Measurements from ENCODE around the gene DYNLRB1.
A peak's percentile ranks its signal among the peaks of the same experiment; 100 is the strongest.
"Not testable (repeated sequence)": the region's sequence is repeated elsewhere in the genome, so short reads cannot be mapped to it uniquely, and the experiment has no call there.

The DYNLRB1 gene

DNA sequence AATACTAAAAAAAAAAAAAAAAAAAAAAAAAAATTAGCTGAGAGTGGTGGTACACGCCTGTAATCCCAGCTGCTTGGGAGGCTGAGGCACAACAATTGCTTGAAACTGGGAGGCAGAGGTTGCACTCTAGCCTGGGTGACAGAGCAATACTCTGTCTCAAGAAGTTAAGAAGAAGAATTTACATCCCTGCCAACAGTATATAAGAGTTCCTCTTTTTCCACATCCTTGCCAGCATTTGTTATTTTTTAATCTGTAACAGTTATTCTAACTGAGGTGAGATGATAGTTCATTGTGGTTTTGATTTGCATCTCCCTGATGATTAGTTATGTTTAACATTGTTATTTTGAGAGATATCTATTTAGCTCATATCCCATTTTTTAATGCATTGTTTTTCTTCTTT lies 20.3 kb upstream of the DYNLRB1 start:
- Mint-ChIP-seq H3K27me3 (no peaks in the 10 kb centered on the region), H3K36me3 (ENCODE audit: low read depth) (peaks cover 88% of the 10 kb centered on the region), H3K4me1 (ENCODE audit: low read depth) (peaks cover 4% of the 10 kb centered on the region), H3K4me3 (no peak overlapping the region), H3K27ac (no peak overlapping the region), H3K9me3 (peaks cover 21% of the 10 kb centered on the region)
- no peak for DNase-seq

DNA sequence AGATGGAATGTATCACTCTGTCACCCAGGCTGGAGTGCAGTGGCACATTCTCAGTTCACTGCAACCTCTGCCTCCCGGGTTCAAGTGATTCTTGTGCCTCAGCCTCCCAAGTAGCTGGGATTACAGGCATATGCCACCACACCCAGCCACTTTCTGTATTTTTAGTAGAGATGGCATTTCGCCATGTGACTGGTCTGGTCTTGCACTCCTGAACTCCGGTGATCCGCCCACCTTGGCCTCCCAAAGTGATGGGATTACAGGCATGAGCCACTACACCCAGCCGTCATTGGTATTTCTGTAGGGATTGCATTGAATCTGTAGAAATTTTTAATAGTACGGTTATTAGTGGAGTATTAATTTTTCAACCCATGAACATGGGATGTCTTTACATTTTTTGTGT lies 18.6 kb upstream of the DYNLRB1 start:
- H3K9me3 Mint-ChIP-seq, result peaks cover 21% of the 10 kb centered on the region
- not testable (repeated sequence) for H3K4me3 Mint-ChIP-seq; DNase-seq; H3K27me3 Mint-ChIP-seq; H3K27ac Mint-ChIP-seq; H3K4me1 Mint-ChIP-seq (ENCODE audit: low read depth)
- H3K36me3 Mint-ChIP-seq (ENCODE audit: low read depth), result peaks cover 84% of the 10 kb centered on the region

DNA sequence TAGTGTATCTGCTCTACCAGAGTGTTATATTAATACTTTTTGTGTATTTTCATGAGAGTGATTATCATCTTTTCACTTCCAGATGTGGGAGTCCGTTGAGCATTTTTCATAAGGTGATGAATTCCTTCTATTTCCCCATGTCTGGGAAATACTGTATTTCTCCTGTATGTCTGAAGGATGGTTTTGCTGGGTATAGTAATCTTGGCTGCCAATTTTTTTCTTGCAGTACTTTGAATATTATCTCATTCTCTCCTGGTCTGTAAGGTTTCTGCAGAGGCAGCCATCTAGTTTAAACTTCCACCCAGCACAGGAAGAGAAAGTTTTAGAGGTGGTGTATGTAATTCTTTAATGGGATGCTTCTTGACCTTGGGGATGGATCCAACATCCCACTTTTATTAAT lies 15.4 kb upstream of the DYNLRB1 start:
- Mint-ChIP-seq H3K36me3 (ENCODE audit: low read depth) (peaks cover 86% of the 10 kb centered on the region), H3K9me3 (peaks cover 21% of the 10 kb centered on the region), H3K4me1 (ENCODE audit: low read depth) (peaks cover 1% of the 10 kb centered on the region), H3K27ac (no peak overlapping the region), H3K4me3 (no peak overlapping the region), H3K27me3 (no peaks in the 10 kb centered on the region)
- DNase-seq, result no peak

DNA sequence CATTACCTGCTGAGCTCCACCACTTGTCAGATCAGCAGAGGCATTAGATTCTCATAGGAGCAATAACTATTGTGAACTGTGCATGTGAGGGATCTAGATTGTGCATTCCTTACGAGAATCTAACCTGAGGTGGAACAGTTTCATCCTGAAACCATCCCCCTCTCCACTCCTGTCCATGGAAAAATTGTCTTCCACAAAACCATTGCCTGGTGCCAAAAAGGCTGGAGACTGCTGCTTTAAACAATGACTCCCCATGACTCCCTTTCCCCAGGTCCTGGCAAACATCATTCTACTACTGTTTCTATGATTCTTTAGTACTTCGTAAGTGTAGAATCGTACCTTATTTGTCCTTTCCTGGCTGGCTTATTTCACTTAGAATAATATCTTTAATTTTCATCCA lies 9.7 kb upstream of the DYNLRB1 start:
- no peaks in the 10 kb centered on the region for H3K9me3 Mint-ChIP-seq
- H3K4me1 Mint-ChIP-seq (ENCODE audit: low read depth), result no peaks in the 10 kb centered on the region
- H3K27me3 Mint-ChIP-seq, result no peaks in the 10 kb centered on the region
- H3K36me3 Mint-ChIP-seq (ENCODE audit: low read depth), result peaks cover 79% of the 10 kb centered on the region
- H3K27ac Mint-ChIP-seq, result no peak overlapping the region
- no peak overlapping the region for H3K4me3 Mint-ChIP-seq
- no peak for DNase-seq

DNA sequence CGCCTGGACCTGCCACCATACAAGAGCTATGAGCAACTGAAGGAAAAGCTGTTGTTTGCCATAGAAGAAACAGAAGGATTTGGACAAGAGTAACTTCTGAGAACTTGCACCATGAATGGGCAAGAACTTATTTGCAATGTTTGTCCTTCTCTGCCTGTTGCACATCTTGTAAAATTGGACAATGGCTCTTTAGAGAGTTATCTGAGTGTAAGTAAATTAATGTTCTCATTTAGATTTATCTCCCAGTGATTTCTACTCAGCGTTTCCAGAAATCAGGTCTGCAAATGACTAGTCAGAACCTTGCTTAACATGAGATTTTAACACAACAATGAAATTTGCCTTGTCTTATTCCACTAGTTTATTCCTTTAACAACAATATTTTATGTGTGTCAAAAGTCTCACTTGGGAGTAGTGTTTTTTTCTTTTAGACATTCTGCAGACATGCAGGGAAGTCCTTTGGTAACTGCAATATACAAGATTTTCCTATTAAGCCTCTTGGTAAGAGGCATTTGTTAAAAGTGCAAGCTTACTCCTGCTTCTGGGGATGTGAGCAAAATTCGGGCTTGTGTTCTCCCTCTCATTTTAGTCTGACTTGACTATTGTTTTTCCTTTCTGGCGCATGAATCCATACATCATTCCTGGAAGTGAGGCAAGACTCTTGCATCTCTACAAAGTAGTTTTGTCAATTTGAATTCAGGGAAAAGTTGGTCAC lies 8.4 kb upstream of the DYNLRB1 start:
- Mint-ChIP-seq H3K4me1 (ENCODE audit: low read depth) (peaks cover 2% of the 10 kb centered on the region), H3K4me3 (no peak overlapping the region), H3K27ac (no peak overlapping the region), H3K9me3 (no peaks in the 10 kb centered on the region), H3K27me3 (no peaks in the 10 kb centered on the region), H3K36me3 (ENCODE audit: low read depth) (peaks cover 73% of the 10 kb centered on the region)
- no peak for DNase-seq

DNA sequence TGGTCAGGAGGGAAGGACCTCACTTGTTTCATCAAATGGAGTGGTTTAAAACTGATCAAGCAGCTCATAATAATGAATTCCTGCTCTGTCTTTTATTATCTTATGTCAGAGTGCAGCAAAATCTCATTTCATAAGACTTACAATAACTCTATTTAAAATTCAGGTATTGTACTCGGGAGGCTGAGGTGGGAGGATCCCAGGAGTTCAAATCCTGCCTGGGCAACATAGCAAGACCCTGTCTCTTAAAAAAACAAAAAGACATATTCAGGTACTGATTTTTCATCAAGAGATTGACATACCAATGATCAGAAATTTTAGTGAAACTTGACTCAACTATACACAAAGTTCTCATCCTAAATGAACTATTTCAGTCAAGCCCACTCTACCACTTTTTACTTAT lies 5.6 kb upstream of the DYNLRB1 start:
- no peak for DNase-seq
- Mint-ChIP-seq H3K4me3 (no peak overlapping the region), H3K9me3 (no peaks in the 10 kb centered on the region), H3K27ac (no peak overlapping the region), H3K4me1 (ENCODE audit: low read depth) (peaks cover 20% of the 10 kb centered on the region), H3K27me3 (no peaks in the 10 kb centered on the region), H3K36me3 (ENCODE audit: low read depth) (peaks cover 54% of the 10 kb centered on the region)

DNA sequence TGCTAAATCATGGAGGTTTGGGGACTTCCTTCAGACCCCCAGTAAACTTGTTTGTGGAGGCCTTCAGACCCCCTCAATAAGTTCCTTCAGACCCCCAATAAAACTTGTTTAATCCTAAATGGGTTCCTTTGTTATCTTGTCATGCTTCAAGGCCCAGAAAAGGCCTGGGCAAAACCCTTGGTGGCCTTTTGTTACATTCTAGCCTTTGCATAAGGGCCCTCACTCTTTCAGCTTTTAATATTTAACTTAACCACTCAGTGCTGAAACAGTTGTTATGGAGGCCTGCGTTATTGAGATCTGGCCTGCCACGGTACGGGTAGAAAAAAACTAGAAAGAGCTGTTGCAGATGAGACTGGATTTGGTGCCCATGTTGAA lies 4.3 kb upstream of the DYNLRB1 start:
- no peak overlapping the region for H3K27ac Mint-ChIP-seq

DNA sequence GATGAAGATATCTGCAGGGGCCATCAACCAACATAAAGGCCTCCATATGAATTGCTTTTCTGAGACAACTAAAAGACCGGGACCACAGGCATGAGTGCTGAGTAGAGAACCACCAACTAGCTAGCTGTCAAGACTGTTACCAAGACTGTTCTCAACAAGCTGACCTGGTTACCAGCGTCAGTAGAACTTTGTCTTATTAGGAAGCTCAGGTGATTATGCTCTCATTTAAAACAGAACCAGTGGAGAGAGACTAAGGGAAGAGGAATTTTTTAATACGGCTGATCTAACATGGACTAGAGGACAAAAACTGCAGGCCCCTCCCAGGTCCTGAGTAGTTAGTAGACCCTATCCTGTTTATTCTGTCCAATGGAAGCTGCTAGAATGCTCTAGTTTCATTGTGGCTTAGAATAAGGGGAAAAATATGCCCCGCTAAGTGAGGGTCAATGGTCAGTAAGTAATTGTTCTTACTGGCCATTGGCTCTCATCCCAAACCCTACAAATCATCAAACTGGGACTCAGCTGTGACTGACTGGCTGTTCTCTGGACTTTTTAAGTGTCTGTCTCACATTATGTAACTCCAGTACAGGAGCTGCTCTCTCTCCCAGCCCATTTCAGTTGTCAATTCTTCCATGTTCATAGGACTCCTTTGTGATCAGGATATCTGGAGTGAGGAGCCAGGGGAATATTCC lies 3.8 kb upstream of the DYNLRB1 start:
- DNase-seq, result no peak
- H3K4me3 Mint-ChIP-seq, result no peak overlapping the region

More for the DNA sequence above, 4.3 kb upstream of the DYNLRB1 start:
- no peaks in the 10 kb centered on the region for H3K9me3 Mint-ChIP-seq
- peaks cover 54% of the 10 kb centered on the region for H3K36me3 Mint-ChIP-seq (ENCODE audit: low read depth)
- no peak overlapping the region for H3K4me3 Mint-ChIP-seq
- peaks cover 24% of the 10 kb centered on the region for H3K4me1 Mint-ChIP-seq (ENCODE audit: low read depth)
- DNase-seq, result no peak
- no peaks in the 10 kb centered on the region for H3K27me3 Mint-ChIP-seq

DNA sequence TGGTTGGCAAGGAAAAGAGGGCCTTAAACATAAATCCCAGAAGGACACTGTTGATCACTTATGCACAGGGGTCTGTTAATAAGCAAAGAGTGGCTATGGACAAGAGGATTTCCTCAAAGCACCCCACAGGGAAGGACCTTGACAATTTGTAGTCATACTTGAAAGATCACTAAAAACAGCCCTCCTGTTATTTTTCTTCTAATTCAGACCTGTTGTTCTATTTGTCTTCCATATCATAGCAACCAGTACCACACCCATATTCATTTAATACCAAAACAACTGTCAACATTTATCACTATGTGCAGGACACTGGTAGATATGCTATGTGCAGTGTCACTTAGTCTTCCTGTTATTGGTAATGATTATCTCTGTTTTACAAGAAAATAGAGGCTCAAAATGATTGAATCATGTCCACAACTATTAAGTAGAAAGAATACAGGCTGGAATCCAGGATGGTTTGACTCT lies 3.2 kb upstream of the DYNLRB1 start:
- Mint-ChIP-seq H3K27me3 (no peaks in the 10 kb centered on the region), H3K36me3 (ENCODE audit: low read depth) (peaks cover 46% of the 10 kb centered on the region), H3K9me3 (no peaks in the 10 kb centered on the region), H3K4me1 (ENCODE audit: low read depth) (peaks cover 28% of the 10 kb centered on the region), H3K4me3 (no peak overlapping the region), H3K27ac (peak overlapping the region; percentile 44)
- DNase-seq, result no peak

More for the DNA sequence above, 3.8 kb upstream of the DYNLRB1 start:
- peaks cover 50% of the 10 kb centered on the region for H3K36me3 Mint-ChIP-seq (ENCODE audit: low read depth)
- H3K4me1 Mint-ChIP-seq (ENCODE audit: low read depth), result peaks cover 24% of the 10 kb centered on the region
- no peaks in the 10 kb centered on the region for H3K9me3 Mint-ChIP-seq
- no peaks in the 10 kb centered on the region for H3K27me3 Mint-ChIP-seq
- H3K27ac Mint-ChIP-seq, result peak overlapping the region; percentile 44

DNA sequence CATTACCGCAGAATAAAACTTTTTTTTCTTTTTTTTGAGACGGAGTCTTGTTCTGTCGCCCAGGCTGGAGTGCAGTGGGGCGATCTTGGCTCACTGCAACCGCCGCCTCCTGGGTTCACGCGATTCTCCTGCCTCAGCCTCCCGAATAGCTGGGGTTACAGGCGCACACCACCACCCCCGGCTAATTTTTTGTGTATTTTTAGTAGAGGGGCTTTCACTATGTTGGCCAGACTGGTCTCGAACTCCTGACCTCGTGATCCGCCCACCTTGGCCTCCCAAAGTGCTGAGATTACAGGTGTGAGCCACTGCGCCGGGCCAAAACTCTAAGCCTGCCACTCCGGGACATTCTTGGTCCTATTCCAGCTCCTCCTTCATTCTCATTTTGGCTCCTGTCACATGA lies 2.2 kb upstream of the DYNLRB1 start:
- not testable (repeated sequence) for DNase-seq, H3K27ac Mint-ChIP-seq, H3K27me3 Mint-ChIP-seq, H3K4me3 Mint-ChIP-seq, H3K9me3 Mint-ChIP-seq
- peaks cover 38% of the 10 kb centered on the region for H3K4me1 Mint-ChIP-seq (ENCODE audit: low read depth)
- peaks cover 45% of the 10 kb centered on the region for H3K36me3 Mint-ChIP-seq (ENCODE audit: low read depth)

DNA sequence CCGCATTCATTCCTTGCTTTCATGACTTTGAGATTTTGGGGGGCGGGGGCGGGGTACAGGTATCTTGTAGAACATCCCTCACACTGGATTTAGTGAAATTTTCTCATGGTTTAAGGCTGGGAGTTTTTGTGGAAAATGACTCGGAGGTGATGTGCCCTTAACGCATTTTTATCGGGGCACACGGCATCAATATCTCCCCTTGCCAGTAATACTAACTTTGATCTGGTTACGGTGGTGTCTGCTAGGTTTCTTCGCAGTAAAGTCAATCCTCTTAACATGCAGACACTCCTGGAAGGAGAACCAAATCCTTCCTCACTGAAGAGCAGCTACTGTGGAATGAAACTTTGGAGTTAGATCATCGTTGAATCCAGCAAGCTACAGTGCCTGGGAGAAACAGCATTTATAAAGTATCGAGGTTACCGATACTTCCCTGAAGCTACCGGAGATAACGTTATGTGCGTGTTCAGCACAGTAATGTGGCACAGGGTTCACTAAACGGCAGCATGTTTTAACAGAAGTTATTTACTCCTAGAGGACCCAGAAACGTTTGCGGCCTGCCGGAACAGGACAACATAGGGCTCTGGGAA lies 1.2 kb upstream of the DYNLRB1 start:
- no peaks in the 10 kb centered on the region for H3K9me3 Mint-ChIP-seq
- H3K4me3 Mint-ChIP-seq, result peak overlapping the region; percentile 94
- H3K27me3 Mint-ChIP-seq, result no peaks in the 10 kb centered on the region
- peak overlapping the region; percentile 99 for H3K27ac Mint-ChIP-seq
- peaks cover 48% of the 10 kb centered on the region for H3K36me3 Mint-ChIP-seq (ENCODE audit: low read depth)
- DNase-seq, result no peak
- peaks cover 43% of the 10 kb centered on the region for H3K4me1 Mint-ChIP-seq (ENCODE audit: low read depth)

DNA sequence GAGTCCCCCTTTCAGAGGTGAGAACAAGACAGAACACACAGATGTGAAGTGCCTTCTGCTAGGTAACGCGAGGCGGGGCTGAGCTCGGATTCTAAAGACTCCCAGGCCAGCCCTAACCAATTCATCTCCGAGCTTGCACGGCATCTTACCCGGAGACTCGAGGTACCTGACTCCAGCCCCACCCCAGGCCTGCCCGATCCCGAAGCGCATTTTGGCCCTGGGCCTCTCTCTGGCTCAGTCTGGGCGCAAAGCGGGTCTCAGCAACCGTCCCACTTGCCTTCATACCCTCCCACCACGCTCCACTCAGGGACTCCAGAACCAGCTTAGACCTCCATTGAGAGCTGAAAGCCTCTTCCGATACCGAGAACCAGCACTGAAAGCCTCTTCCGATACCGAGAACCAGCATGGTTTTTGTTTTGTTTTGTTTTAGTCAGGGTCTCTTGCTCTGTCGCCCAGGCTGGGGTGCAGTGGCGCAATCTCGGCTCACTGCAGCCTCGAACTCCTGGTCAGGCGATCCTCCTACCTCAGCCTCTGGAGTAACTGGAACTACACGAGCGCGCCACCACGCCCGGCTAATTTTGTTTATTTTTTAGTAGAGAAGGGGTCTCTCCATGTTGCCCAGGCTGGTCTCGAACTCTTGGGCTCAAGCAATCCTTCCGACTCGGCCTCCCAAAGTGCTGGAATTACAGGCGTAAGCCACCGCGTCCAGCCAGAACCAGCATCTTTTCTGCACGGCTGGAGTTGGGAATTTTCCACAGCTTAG lies 557 bp upstream of the DYNLRB1 start:
- H3K27ac Mint-ChIP-seq, result peak overlapping the region; percentile 99
- H3K9me3 Mint-ChIP-seq, result no peaks in the 10 kb centered on the region
- peak; percentile 82 for DNase-seq
- H3K4me1 Mint-ChIP-seq (ENCODE audit: low read depth), result peaks cover 46% of the 10 kb centered on the region
- H3K36me3 Mint-ChIP-seq (ENCODE audit: low read depth), result peaks cover 48% of the 10 kb centered on the region
- no peaks in the 10 kb centered on the region for H3K27me3 Mint-ChIP-seq
- H3K4me3 Mint-ChIP-seq, result peak overlapping the region; percentile 94

DNA sequence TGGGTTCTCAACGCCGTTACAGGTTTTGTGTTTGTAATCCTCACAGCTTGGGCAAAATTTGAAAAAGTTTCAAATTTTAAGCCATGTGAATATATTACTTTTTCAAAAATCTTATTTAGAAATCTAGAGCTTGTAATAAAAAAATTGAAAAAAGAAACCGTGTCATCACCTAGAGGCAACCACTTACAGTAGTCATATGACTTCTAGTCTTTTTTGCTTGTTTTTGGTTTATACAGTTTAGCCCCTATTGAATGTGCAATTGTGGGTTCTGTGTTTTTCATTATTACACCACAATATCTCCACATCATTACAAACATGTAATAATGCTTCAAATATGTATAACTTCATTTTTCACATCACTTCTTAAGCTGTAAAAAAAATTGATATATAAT lies 888 bp downstream of the DYNLRB1 start:
- Mint-ChIP-seq H3K4me1 (ENCODE audit: low read depth) (peaks cover 55% of the 10 kb centered on the region), H3K27ac (peak overlapping the region; percentile 99), H3K4me3 (peak overlapping the region; percentile 94), H3K27me3 (no peaks in the 10 kb centered on the region), H3K9me3 (no peaks in the 10 kb centered on the region), H3K36me3 (ENCODE audit: low read depth) (peaks cover 52% of the 10 kb centered on the region)
- DNase-seq, result no peak

DNA sequence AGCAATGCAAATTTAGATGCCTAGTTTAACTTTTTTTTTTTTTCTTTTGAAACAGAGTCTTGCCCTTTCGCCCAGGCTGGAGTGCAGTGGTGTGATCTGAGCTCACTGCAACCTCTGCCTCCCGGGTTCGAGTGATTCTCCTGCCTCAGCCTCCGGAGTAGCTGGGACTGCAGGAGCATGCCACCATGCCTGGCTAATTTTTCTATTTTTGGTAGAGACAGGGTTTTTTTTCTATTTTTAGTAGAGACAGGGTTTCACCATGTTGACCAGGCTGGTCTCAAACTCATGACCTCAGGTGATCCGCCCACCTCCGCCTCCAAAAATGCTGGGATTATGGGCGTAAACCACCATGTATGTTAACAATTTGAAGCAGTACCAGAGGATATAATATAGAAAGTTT lies 2.6 kb downstream of the DYNLRB1 start:
- Mint-ChIP-seq H3K36me3 (ENCODE audit: low read depth) (peaks cover 57% of the 10 kb centered on the region), H3K4me1 (ENCODE audit: low read depth) (peaks cover 64% of the 10 kb centered on the region)
- not testable (repeated sequence) for H3K9me3 Mint-ChIP-seq, H3K27me3 Mint-ChIP-seq, H3K4me3 Mint-ChIP-seq, DNase-seq, H3K27ac Mint-ChIP-seq

Measured in activated T-cell treated with anti-CD3 and anti-CD28 coated beads, Interleukin-2, amount 50 U/mL, for 24 hours (primary cell).